AG04449 (cell line): ENCODE measurements around the gene AGPAT4.

Experiments used
- CTCF ChIA-PET: fragments of 350-600 bp; formaldehyde crosslinking; extraction: SDS; loops from one replicate; lab custom pipeline; 2021; ENCODE audit warnings: antibody characterized with exemption; lab: Yijun Ruan, JAX
- POLR2A ChIA-PET: fragments of 400-600, 350-600 bp; formaldehyde crosslinking; extraction: SDS; loops from one replicate; lab custom pipeline; 2020; ENCODE audit warnings: antibody characterized with exemption, inconsistent platforms; lab: Yijun Ruan, JAX
- DNase-seq: peaks from one replicate; pipeline ENCODE4 v3.0.0-alpha.2; 2010; ENCODE audit warnings: low read depth, low spot score
- H3K4me3 ChIP-seq: 2 replicates; pipeline ENCODE4 v1.5.1; 2011; ENCODE audit warnings: low read depth, mild to moderate bottlenecking, control low read depth, low read length
- TF ChIP-seq, protein P1 (sequence below): IDR thresholded peaks from one replicate; pipeline ENCODE4 v1.5.1; 2011; ENCODE audit warnings: mild to moderate bottlenecking, moderate library complexity, low read length, control low read depth, inconsistent platforms; ENCODE audit not compliant: insufficient read depth; ENCODE audit errors: missing control alignments

Gene AGPAT4

DNA sequence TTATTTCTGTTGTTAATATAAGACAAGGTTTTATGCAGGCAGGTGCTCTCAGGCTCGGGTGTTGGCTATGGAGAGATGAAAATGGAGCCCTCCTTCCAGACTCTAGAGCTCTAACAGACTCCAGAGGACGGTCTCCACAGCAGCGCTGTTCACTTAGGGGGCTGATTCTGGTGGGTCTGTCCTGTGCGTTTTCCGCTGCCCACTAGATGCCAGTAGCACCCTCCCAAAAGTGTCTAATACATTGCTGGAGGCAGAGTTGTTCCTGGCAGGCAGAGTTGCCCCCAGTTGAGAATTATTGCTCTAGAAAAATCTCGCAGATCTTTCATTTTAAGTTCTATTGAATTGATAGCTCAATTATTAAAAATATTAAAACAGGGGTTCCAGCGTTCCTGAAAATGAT is 172.3 kb downstream of the AGPAT4 start:
- DNase-seq, result no peak
- POLR2A ChIA-PET, result no interaction called here
- CTCF ChIA-PET, result interaction anchor here (0.7 to 2.7 kb wide), 7 partner anchors 16 to 271 kb away, joined by 3 to 33 read pairs (median 3); no protein-coding TSS in a partner anchor

DNA sequence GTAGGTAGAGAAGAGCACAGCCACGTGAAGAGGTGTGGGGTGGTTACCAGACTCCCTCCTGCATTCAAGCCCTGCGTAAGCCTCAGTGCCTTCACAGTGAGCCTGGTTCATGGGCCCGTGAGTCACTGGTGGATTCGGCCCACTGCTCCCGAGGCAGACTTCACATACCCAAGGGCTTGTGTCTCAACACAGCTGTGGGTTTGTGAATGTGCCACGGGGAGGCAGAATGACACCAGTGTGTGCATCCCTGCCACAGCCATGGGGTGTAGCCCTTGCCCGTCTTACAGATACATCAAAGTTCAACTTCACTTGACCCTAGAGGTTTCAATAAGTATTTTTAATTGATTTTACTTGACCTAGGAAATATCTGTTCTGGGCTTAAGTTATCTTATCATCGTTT is 173.8 kb downstream of the AGPAT4 start:
- CTCF ChIA-PET, result no interaction called here
- TF ChIP-seq, protein P1, sequence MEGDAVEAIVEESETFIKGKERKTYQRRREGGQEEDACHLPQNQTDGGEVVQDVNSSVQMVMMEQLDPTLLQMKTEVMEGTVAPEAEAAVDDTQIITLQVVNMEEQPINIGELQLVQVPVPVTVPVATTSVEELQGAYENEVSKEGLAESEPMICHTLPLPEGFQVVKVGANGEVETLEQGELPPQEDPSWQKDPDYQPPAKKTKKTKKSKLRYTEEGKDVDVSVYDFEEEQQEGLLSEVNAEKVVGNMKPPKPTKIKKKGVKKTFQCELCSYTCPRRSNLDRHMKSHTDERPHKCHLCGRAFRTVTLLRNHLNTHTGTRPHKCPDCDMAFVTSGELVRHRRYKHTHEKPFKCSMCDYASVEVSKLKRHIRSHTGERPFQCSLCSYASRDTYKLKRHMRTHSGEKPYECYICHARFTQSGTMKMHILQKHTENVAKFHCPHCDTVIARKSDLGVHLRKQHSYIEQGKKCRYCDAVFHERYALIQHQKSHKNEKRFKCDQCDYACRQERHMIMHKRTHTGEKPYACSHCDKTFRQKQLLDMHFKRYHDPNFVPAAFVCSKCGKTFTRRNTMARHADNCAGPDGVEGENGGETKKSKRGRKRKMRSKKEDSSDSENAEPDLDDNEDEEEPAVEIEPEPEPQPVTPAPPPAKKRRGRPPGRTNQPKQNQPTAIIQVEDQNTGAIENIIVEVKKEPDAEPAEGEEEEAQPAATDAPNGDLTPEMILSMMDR, result no peak
- DNase-seq, result no peak
- POLR2A ChIA-PET, result no interaction called here
- H3K4me3 ChIP-seq, result no peak overlapping the region

More for the DNA sequence above, 172.3 kb downstream of the AGPAT4 start:
- TF ChIP-seq, protein P1, result peak; percentile 37
- H3K4me3 ChIP-seq, result no peak overlapping the region

DNA sequence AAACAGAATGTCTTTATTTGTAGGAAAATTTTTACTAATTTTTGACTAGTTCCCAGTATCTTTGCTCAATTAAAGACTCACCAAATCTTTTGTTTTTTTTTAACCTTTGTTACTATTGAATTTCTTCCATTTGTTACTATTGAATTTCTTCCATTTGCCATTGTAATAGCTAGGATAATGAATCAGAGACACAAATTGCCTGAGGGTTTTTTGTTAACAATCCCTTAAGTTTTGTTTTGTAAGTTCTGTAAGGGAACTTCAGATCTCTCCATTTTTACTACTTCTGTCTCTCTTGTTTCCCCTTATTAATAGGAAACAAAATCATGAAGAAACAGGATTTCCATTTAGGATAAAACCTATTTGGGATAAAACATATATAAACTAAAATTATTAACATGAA is 177.9 kb downstream of the AGPAT4 start:
- ChIA-PET CTCF (interaction anchor here (0.7 to 1.0 kb wide), 3 partner anchors 207 to 277 kb away, joined by 3 to 4 read pairs (median 3); no protein-coding TSS in a partner anchor), POLR2A (no interaction called here)
- no peak for DNase-seq
- TF ChIP-seq, protein P1, result no peak
- no peak overlapping the region for H3K4me3 ChIP-seq

DNA sequence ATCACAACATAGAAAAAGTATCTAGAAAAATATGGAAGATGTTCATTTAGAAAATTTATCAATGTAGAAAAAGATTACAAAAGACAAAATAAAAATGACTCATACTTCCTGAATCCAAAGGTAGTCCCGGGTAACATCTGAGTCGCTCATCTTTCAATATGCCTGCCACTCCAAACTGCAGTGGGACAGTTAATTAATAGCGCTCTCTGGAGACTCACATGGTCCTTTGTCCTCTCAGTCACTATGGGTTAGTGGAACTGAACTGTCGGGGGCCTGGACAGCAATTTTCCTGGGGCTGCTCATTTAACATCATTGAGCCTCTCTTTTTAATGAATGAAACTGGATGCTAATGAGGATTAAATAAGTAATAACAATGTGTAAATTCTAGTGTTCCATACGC is 178.9 kb downstream of the AGPAT4 start:
- no peak overlapping the region for H3K4me3 ChIP-seq
- no peak for DNase-seq
- ChIA-PET POLR2A (no interaction called here), CTCF (interaction anchor here (1.0 kb wide), 1 partner anchor 278 kb away, joined by 4 read pairs; no protein-coding TSS in a partner anchor)
- TF ChIP-seq, protein P1, result no peak

DNA sequence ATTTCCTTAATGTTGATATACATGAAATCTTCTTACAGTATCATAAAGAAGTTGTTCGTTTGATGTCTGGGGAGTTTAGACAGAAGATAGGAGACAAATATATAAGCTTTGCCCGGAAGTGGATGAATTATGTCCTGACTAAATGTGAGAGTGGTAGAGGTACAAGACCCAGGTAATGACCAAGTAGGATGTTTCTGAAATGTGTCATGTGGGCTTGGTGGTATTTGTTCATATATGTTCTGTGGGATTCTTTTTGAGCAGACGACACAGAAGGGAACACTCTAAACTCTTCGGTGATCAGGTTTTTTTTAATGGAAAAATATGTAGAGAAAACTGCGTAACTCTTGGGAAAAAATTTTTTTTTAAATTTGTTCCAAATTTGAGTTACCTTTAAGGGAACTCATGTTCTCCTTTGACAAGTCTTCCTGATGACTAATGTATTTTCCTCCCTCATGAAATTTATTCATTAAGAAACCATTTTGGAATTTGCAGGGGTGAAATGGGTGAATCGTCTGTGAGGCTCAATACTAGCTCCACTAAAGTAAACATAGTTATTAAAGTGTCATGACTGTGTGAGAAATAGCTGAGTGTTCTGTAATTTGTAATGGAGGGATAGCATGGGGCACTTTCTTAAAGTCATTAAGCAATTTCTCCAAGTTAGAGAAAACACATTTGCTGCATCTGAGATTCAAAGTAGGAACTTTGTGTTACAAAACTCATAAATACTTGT is 181.7 kb downstream of the AGPAT4 start:
- H3K4me3 ChIP-seq, result no peak overlapping the region
- CTCF ChIA-PET, result interaction anchor here (0.9 to 1.4 kb wide), 4 partner anchors 10 to 279 kb away, joined by 3 to 8 read pairs (median 3); no protein-coding TSS in a partner anchor
- POLR2A ChIA-PET, result no interaction called here
- DNase-seq, result peak; percentile 41
- TF ChIP-seq, protein P1, result no peak

DNA sequence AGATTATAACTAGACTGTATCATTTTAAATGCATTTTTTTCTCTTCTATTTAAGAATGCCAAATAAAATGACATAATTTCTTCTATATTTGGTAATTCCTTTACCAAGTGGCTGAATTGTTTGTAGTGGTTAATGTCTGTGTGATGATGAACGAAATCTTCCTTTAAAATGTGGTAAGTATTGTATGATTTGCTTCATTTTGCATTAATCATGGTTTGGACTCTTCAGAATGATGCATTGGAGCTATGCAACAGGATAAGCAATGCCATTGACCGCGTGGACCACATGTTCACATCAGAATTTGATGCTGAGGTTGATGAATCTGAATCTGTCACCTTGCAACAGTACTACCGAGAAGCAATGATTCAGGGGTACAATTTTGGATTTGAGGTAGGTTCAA is 182.7 kb downstream of the AGPAT4 start:
- DNase-seq, result no peak
- ChIA-PET POLR2A (no interaction called here), CTCF (interaction anchor here (0.9 kb wide), 1 partner anchor 9 kb away, joined by 3 read pairs; no protein-coding TSS in a partner anchor)
- no peak overlapping the region for H3K4me3 ChIP-seq
- TF ChIP-seq, protein P1, result no peak
